Measurements from ENCODE around the gene C13orf46. TPM values are rescaled to one million over a fixed set of nuclear protein-coding genes. Genes with fewer than 3 reads are reported as not detected.

Gene C13orf46
- total and polyA plus RNA-seq, 2 of the 8 experiments (the other 6 are each of a cell fraction or from before 2014, with no cell fraction given), result 0.23 to 0.28 TPM

- Histone ChIP-seq H3K18ac (ENCODE audit: extremely low read depth, low read length) (no peak overlapping the region), H4K20me1 (replicated peaks in 1 of 2; ENCODE audit: control insufficient read depth in 1 of 2, insufficient read depth in 2 of 2, low read length in 2 of 2) (peaks cover 0 to 7% of the 10 kb centered on the region in 2 experiments), H4K5ac (ENCODE audit: insufficient read length, low read depth, low read length) (no peak overlapping the region), H3K27me3 (replicated peaks in 1 of 4; ENCODE audit: control insufficient read depth in 3 of 4, extremely low read depth in 1 of 4, insufficient read depth in 3 of 4, low read length in 3 of 4) (no peaks in the 10 kb centered on the region), H2BK5ac (ENCODE audit: low read depth, low read length) (no peak overlapping the region), H2AK5ac (ENCODE audit: low read depth, low read length) (no peak overlapping the region), H3K23ac (ENCODE audit: insufficient read length) (no peak overlapping the region), H4K91ac (replicated peaks; ENCODE audit: insufficient read length, low read length) (no peak overlapping the region), H4K8ac (ENCODE audit: extremely low read depth, insufficient read depth, low read length) (no peak overlapping the region; the same call in 1 of the 2 replicates), H3K9ac (replicated peaks in 1 of 4; ENCODE audit: extremely low read depth in 1 of 4, low read depth in 3 of 4, low read length in 3 of 4) (no peak overlapping the region), H2AFZ (ENCODE audit: low read length) (no peak overlapping the region), H3K4me2 (ENCODE audit: insufficient read depth in 1 of 2, low read depth in 2 of 2, low read length in 2 of 2) (no peak overlapping the region), H3K4ac (replicated peaks; ENCODE audit: insufficient read length, low read depth, low read length) (no peak overlapping the region), H3K79me2 (ENCODE audit: control insufficient read depth in 1 of 2, insufficient read depth in 2 of 2, low read length in 2 of 2) (no peaks in the 10 kb centered on the region), H3K27ac (ENCODE audit: low read depth, low read length) (no peak overlapping the region), H3K79me1 (ENCODE audit: low read depth, low read length) (no peaks in the 10 kb centered on the region), H3K23me2 (ENCODE audit: low read depth, low read length) (no peaks in the 10 kb centered on the region), H2BK20ac (ENCODE audit: low read length) (no peak overlapping the region), H2BK120ac (replicated peaks; ENCODE audit: low read depth, low read length) (no peak overlapping the region), H2BK12ac (ENCODE audit: low read depth, low read length) (no peak overlapping the region), H3K9me3 (ENCODE audit: insufficient read depth in 2 of 2, low read depth in 1 of 2, low read length in 1 of 2) (no peaks in the 10 kb centered on the region), H3K36me3 (ENCODE audit: control insufficient read depth in 2 of 4, insufficient read depth in 4 of 4, low read length in 3 of 4) (0 out of 8 replicates have a peak, but pooled peaks cover 0 to 3% (median 0%) of the 10 kb centered on the region in 4 experiments), H3K14ac (ENCODE audit: insufficient read length) (no peak overlapping the region), H2BK15ac (ENCODE audit: low read length) (no peak overlapping the region), H3K4me1 (replicated peaks in 1 of 4; ENCODE audit: control insufficient read depth in 3 of 4, insufficient read depth in 4 of 4, low read length in 3 of 4) (peaks cover 0 to 4% (median 0%) of the 10 kb centered on the region in 4 experiments; a peak in 2 of 7 replicates), H3K56ac (replicated peaks; ENCODE audit: insufficient read length, low read depth, low read length) (no peak overlapping the region), H3K4me3 (ENCODE audit: extremely low read depth in 1 of 4, insufficient read depth in 2 of 4, low read depth in 3 of 4, low read length in 4 of 4) (no peak overlapping the region)
- ChIA-PET POLR2A (ENCODE audit: partially characterized antibody) (interaction anchor here (0.7 kb wide), 1 partner anchor 24 kb away, joined by 3 read pairs; no protein-coding TSS in a partner anchor), CTCF (ENCODE audit: partially characterized antibody) (no interaction called here)
- FAIRE-seq, result no peak
- WGBS, 2 experiments (ENCODE audit: extremely low coverage in 1 of 2, insufficient coverage in 1 of 2, insufficient read length in 1 of 2, insufficient replicate concordance in 2 of 2, low coverage in 1 of 2, low lambda C conversion rate in 2 of 2, missing lambda C conversion rate in 1 of 2), result 90% methylated on average over 35 of the region's 41 CpGs; no CpG with 5 or more reads in 1 of the 2 experiments
- TF ChIP-seq CHD2 (IDR thresholded peaks at IDR 0.05; ENCODE audit: low read length) (no peak), SIN3A (conservative IDR thresholded peaks at IDR 0.05 in 1 of 2, IDR thresholded peaks at IDR 0.05 in 1 of 2; ENCODE audit: low read depth in 1 of 2, low read length in 2 of 2) (no peak), EP300 (IDR thresholded peaks at IDR 0.05; ENCODE audit: borderline replicate concordance in 1 of 2, low read depth in 2 of 2, low read length in 2 of 2) (no peak)
- DNase-seq (ENCODE audit: low read depth in 1 of 2, low spot score in 2 of 2), result no peak
These were observed 5.0 kb upstream of the C13orf46 start for GRCh38 chr13:113978741-113979481.

Data from H1 (cell line).